ENCODE measurements around the gene DIP2C.

GRCh38 chr10:494149-494542 is 195.3 kb downstream of the DIP2C start:
- no peak for TF ChIP-seq CTCF (IDR thresholded peaks at IDR 0.05; ENCODE audit: borderline replicate concordance, extremely low read depth, low read length, poor library complexity, severe bottlenecking)
- no peak for TF ChIP-seq EZH2 (IDR thresholded peaks at IDR 0.05; ENCODE audit: borderline replicate concordance, low read depth, low read length, severe bottlenecking)

Data from DND-41 (cell line).